ENCODE results near the gene MRPL40.

Gene MRPL40

DNA sequence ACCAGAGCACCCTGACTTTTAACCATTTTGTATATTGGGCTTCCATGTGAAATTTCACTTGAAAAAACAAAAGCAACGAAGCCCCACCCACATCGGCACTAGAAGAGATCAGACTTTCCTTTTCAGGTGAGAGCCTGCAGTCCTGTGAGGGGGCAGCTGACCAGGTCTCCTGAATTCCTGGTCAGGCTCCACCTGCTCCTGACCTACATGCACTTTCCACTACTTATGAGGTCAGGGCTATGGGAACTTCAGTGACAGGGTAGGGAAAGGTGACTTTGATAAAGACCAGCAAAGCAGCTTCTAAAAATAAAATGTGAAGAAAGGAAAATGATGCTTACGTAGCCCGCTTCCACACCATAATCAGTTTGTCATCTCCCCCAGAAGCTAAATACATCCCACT lies 25.5 kb upstream of the MRPL40 start:
- peaks cover 13% of the 10 kb centered on the region for H3K36me3 ChIP-seq (ENCODE audit: control insufficient read depth, insufficient read depth, low read length)
- no peaks in the 10 kb centered on the region for H3K9me3 ChIP-seq (ENCODE audit: control insufficient read depth, insufficient read depth, low read length)
- H3K27me3 ChIP-seq (ENCODE audit: control insufficient read depth, insufficient read depth, low read length) = no peaks in the 10 kb centered on the region
- no peak for DNase-seq (ENCODE audit: low read depth, low spot score)
- WGBS (ENCODE audit: insufficient coverage, insufficient read length) = no CpG with 5 or more reads among the region's 4 CpGs
- no peak overlapping the region for H3K27ac ChIP-seq (ENCODE audit: low read length)
- H3K4me1 ChIP-seq (ENCODE audit: control insufficient read depth, insufficient read depth, low read length) = no peaks in the 10 kb centered on the region
- H3K4me3 ChIP-seq (ENCODE audit: low read length) = no peak overlapping the region

DNA sequence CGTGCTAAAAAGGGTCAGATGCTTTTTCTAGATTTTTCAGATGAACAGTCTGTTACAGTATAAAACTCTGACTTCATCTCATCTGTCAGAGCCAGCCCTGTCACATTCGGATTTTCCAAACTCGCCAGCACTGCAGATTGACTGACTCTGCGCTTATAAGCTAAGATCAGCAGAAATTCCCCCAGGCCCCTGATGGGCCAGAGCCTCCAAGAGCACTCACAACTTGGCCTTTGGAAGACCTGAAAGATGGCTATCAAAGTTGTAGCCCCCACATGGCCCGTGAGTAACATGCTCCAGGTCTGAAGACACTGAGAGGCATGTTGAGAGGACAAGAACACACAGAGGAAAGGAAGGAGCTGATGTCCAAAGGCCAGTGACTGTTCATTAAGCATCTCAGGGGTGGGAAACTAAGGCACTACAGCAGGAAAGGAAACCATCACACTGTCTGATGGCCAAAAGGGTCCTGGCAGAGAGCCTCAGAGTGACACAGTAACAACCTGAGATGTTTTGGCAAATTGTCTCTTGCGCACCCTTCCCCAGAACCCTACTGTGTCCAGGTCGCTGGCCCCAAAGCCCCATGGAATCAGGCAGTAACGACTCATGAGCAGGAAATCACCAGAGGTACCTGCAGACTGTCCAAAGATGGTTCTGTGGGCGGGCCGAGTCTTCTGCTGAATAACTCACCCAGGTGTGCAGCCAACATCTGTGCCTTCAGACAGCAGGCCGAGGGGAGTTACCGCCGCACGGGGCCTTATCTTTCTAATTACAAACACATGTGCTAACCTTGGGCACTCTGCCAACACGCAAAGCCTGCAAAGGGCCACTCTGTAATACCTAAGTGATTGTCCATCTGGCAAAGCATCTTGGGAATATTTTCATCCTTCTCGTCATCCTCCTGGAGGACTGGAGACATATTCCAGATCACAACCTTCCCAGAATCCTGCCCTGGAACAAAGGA lies 24.4 kb upstream of the MRPL40 start:
- WGBS (ENCODE audit: insufficient coverage, insufficient read length) = no CpG with 5 or more reads among the region's 16 CpGs
- Histone ChIP-seq H3K4me3 (ENCODE audit: low read length) (no peak overlapping the region), H3K4me1 (ENCODE audit: control insufficient read depth, insufficient read depth, low read length) (no peaks in the 10 kb centered on the region), H3K27ac (ENCODE audit: low read length) (no peak overlapping the region), H3K36me3 (ENCODE audit: control insufficient read depth, insufficient read depth, low read length) (peaks cover 13% of the 10 kb centered on the region), H3K27me3 (ENCODE audit: control insufficient read depth, insufficient read depth, low read length) (no peaks in the 10 kb centered on the region), H3K9me3 (ENCODE audit: control insufficient read depth, insufficient read depth, low read length) (no peaks in the 10 kb centered on the region)
- no peak for DNase-seq (ENCODE audit: low read depth, low spot score)

DNA sequence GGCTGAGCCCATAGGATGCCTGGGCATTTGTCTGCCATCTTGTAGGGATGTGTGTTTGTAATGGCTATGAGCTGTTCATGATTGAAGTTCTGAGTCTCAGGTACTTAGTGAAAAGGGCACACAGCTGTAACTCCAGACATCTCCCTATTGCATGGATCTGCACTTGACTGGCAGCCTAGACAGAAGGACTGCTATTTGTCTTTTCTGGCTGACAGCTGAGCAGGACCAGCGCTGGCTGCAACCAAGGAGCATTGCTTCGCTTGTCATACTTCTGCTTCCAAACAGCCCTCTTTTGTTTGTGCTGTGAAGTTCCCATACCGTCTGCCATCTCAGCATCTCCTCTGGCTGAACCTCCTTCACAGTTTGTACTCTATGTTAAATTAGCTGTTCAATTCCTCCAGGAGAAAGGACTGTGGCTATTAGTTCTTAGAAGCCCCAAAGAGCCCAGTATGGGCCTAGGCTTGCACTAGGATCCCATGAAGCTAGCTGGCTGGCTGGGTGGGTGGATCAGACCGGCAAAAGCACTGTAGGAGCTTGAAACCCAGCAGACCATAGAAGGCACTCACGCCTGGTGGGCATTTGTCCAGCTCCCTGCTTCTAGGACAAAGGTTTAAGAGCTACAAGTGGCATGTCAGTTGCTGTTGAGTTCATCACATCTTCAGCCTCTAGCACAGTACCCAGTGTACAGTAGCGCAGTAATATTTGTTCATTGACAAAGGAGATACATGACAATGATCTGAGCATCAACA lies 21.2 kb upstream of the MRPL40 start:
- DNase-seq (ENCODE audit: low read depth, low spot score) = no peak
- Histone ChIP-seq H3K27ac (ENCODE audit: low read length) (no peak overlapping the region), H3K27me3 (ENCODE audit: control insufficient read depth, insufficient read depth, low read length) (no peaks in the 10 kb centered on the region), H3K4me3 (ENCODE audit: low read length) (no peak overlapping the region), H3K4me1 (ENCODE audit: control insufficient read depth, insufficient read depth, low read length) (no peaks in the 10 kb centered on the region), H3K36me3 (ENCODE audit: control insufficient read depth, insufficient read depth, low read length) (peaks cover 7% of the 10 kb centered on the region), H3K9me3 (ENCODE audit: control insufficient read depth, insufficient read depth, low read length) (no peaks in the 10 kb centered on the region)
- WGBS (ENCODE audit: insufficient coverage, insufficient read length) = no CpG with 5 or more reads among the region's 6 CpGs

DNA sequence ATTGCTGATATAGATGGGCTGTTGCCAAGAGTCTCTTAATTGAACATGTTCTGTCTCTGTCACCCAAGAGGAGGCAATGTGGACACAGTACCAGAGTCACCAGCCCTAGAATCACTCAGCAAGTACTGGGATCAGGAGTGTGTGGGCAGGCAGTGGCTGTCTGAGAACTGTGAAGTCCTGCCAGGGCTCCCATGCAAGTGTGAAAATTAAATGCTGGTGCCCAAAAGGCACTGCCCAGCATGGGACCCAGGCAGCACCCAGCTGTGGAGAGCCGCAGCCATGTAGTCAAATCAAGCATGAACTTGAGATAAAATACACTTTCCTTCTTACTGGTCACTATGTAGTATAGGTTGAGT lies 20.7 kb upstream of the MRPL40 start:
- DNase-seq (ENCODE audit: low read depth, low spot score) = no peak
- Histone ChIP-seq H3K27me3 (ENCODE audit: control insufficient read depth, insufficient read depth, low read length) (no peaks in the 10 kb centered on the region), H3K4me3 (ENCODE audit: low read length) (no peak overlapping the region), H3K9me3 (ENCODE audit: control insufficient read depth, insufficient read depth, low read length) (no peaks in the 10 kb centered on the region), H3K36me3 (ENCODE audit: control insufficient read depth, insufficient read depth, low read length) (peaks cover 7% of the 10 kb centered on the region), H3K27ac (ENCODE audit: low read length) (no peak overlapping the region), H3K4me1 (ENCODE audit: control insufficient read depth, insufficient read depth, low read length) (no peaks in the 10 kb centered on the region)
- no CpG with 5 or more reads among the region's 1 CpG for WGBS (ENCODE audit: insufficient coverage, insufficient read length)

DNA sequence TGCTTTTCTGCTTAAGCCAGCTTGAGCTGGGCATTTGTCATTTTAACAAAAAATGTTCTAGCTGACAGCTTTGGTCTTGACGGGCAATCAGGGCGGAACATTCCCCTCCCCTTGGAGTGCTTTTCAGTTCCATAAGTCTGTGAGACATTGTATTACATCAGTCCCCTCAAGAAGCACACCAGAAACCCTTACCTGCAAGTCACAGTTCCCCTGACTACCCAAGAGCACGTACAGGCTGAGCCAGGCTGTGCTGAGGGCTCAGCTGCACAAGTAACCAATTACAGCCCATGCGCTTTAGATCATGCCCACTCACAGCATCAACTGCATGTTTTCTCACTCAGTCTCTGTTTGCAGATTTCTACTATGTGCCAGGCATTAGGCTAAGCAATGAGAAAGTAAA lies 19.9 kb upstream of the MRPL40 start:
- no peaks in the 10 kb centered on the region for H3K4me1 ChIP-seq (ENCODE audit: control insufficient read depth, insufficient read depth, low read length)
- no peaks in the 10 kb centered on the region for H3K9me3 ChIP-seq (ENCODE audit: control insufficient read depth, insufficient read depth, low read length)
- H3K27me3 ChIP-seq (ENCODE audit: control insufficient read depth, insufficient read depth, low read length) = no peaks in the 10 kb centered on the region
- H3K27ac ChIP-seq (ENCODE audit: low read length) = no peak overlapping the region
- no peak overlapping the region for H3K4me3 ChIP-seq (ENCODE audit: low read length)
- DNase-seq (ENCODE audit: low read depth, low spot score) = no peak
- peaks cover 7% of the 10 kb centered on the region for H3K36me3 ChIP-seq (ENCODE audit: control insufficient read depth, insufficient read depth, low read length)
- whole genome bisulfite sequencing (ENCODE audit: insufficient coverage, insufficient read length) = no CpG with 5 or more reads among the region's 4 CpGs

DNA sequence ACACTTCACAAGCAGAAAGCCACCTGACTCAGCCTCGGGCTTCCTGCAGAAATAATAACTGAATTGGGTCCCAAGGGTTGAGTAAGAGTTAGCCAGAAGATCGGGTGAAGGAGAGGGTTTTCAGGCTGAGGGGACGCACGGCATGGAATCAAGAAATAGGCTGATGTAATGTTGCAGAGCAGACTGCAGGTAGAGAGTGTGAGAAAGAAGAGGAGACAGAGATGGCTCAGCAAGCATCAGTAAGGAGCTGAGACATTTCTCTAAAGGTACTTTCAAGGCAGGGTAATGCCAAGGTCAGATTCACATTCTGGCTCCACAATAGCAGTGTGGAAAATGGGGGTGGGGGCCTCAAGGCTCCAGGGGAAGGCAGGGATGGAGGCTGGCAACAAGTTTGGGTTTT lies 19.4 kb upstream of the MRPL40 start:
- DNase-seq (ENCODE audit: low read depth, low spot score) = no peak
- Histone ChIP-seq H3K4me1 (ENCODE audit: control insufficient read depth, insufficient read depth, low read length) (no peaks in the 10 kb centered on the region), H3K36me3 (ENCODE audit: control insufficient read depth, insufficient read depth, low read length) (peaks cover 4% of the 10 kb centered on the region), H3K4me3 (ENCODE audit: low read length) (no peak overlapping the region), H3K27me3 (ENCODE audit: control insufficient read depth, insufficient read depth, low read length) (no peaks in the 10 kb centered on the region), H3K27ac (ENCODE audit: low read length) (no peak overlapping the region), H3K9me3 (ENCODE audit: control insufficient read depth, insufficient read depth, low read length) (no peaks in the 10 kb centered on the region)
- WGBS (ENCODE audit: insufficient coverage, insufficient read length) = no CpG with 5 or more reads among the region's 4 CpGs

DNA sequence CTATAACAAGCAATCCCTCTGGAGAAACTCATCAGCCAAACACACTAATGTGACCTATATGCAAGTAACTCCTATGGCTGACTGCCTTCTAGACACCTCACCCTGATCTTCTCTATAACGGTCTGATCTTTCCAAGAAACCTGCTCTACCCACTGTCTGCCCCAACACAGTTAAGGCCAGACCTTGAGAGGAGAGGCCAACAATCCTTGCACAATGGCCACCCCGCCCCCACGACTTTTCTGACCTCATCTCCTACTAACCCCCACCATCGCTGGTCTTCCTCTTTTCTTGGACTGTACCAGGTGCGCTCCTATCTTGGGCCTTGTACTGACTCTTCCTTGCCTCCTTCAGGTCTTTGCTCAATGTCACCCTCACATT lies 13.3 kb upstream of the MRPL40 start:
- no peaks in the 10 kb centered on the region for H3K27me3 ChIP-seq (ENCODE audit: control insufficient read depth, insufficient read depth, low read length)
- DNase-seq (ENCODE audit: low read depth, low spot score) = no peak
- no peaks in the 10 kb centered on the region for H3K36me3 ChIP-seq (ENCODE audit: control insufficient read depth, insufficient read depth, low read length)
- peaks cover 5% of the 10 kb centered on the region for H3K4me1 ChIP-seq (ENCODE audit: control insufficient read depth, insufficient read depth, low read length)
- no peak overlapping the region for H3K27ac ChIP-seq (ENCODE audit: low read length)
- WGBS (ENCODE audit: insufficient coverage, insufficient read length) = no CpG with 5 or more reads among the region's 5 CpGs
- no peaks in the 10 kb centered on the region for H3K9me3 ChIP-seq (ENCODE audit: control insufficient read depth, insufficient read depth, low read length)
- H3K4me3 ChIP-seq (ENCODE audit: low read length) = no peak overlapping the region

DNA sequence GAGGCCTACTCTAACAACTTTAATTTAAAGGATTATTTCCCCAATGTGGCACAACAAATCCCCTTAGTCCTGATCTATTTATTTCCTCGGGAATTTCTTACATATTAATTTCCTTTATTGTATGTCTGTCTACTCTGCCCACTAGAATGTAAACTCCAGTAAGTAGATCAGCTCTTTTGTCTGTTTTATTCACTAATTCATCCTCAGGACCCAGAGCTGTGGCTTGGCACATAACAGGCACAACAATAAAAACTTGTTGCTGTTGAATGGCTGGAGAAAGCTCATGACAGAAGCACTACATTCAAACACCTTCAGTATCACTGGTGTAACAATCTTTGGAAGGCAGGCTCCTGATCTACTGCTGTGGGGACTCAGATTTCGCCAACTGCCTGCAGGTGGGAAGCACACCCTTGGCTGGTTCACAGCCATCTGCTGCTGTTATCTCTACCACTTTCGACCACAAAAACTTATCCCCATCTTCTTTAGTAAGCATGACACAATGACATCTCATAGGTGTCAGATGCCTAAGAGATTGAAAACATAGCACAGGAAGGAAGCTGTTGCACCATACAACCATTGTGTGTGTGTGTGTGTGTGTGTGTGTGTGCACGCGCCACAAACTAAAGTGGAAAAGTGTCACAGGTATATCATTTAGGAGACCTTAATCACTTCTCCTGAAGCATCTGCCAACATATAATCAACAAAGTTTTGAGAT lies 12.7 kb upstream of the MRPL40 start:
- peaks cover 5% of the 10 kb centered on the region for H3K4me1 ChIP-seq (ENCODE audit: control insufficient read depth, insufficient read depth, low read length)
- H3K27ac ChIP-seq (ENCODE audit: low read length) = no peak overlapping the region
- H3K27me3 ChIP-seq (ENCODE audit: control insufficient read depth, insufficient read depth, low read length) = no peaks in the 10 kb centered on the region
- H3K36me3 ChIP-seq (ENCODE audit: control insufficient read depth, insufficient read depth, low read length) = no peaks in the 10 kb centered on the region
- DNase-seq (ENCODE audit: low read depth, low spot score) = no peak
- WGBS (ENCODE audit: insufficient coverage, insufficient read length) = no CpG with 5 or more reads among the region's 5 CpGs
- H3K4me3 ChIP-seq (ENCODE audit: low read length) = no peak overlapping the region
- H3K9me3 ChIP-seq (ENCODE audit: control insufficient read depth, insufficient read depth, low read length) = no peaks in the 10 kb centered on the region

DNA sequence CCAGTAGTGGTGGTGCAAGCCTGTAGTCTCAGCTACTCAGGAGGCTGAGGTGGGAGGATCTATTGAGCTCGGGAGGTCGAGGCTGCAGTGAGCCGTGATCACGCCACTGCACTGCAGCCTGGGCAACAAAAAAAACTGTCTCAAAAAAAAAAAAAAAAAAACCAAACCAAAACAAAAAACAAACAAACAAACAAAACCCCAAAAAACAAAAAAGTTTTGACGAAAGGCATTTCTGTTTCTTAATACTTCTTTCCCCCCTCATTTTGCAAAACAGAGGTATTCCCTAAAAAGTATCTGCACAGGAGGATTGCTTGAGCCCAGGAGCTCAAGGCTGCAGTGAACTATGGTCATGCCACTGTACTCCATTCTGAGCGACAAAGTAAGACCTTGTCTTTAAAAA lies 12.0 kb upstream of the MRPL40 start:
- H3K4me3 ChIP-seq (ENCODE audit: low read length) = no peak overlapping the region
- H3K36me3 ChIP-seq (ENCODE audit: control insufficient read depth, insufficient read depth, low read length) = no peaks in the 10 kb centered on the region
- H3K27ac ChIP-seq (ENCODE audit: low read length) = no peak overlapping the region

DNA sequence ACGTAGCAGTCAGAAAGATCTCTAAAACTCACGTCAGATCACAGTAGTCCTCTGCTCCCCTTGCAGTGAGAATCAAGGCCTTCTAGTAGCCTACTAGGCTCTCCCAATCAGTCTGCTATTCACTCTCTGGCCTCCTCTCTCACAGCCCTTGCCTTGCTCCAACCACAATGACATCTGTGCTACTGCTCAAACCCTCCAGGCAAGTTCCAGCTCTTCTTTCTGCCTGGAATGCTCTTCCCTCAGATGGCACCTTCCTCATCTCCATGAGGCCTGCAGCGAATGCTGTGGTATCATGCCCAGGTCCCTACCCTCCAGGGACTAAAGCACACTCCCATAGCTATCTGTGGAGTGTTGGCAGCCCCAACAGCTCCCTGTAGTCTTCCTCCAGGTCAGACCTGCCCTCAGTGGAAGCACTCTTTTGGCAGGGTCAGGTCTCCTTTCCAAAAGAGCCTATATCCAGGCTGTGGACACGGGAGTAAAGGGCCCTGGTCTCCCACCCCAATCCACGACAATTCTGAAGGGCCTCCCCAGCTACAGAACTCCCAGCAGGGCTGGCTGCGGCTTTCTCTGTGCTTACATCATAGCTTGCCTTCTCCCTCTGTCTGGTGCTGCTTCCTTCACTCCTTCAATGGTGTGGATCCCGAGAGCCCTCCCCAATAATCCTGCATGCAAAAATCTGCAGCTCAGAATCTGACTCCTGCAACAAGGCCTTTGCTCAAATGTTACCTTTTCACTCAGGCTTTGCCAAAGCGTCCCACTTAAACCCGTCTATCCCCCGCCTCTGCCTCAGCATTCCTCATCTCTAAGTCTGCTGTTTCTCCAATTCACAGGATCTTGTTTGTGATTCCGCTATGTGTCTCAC lies 9.7 kb upstream of the MRPL40 start:
- H3K9me3 ChIP-seq (ENCODE audit: control insufficient read depth, insufficient read depth, low read length) = no peaks in the 10 kb centered on the region
- no CpG with 5 or more reads among the region's 11 CpGs for WGBS (ENCODE audit: insufficient coverage, insufficient read length)
- no peak for DNase-seq (ENCODE audit: low read depth, low spot score)
- H3K4me3 ChIP-seq (ENCODE audit: low read length) = no peak overlapping the region
- H3K36me3 ChIP-seq (ENCODE audit: control insufficient read depth, insufficient read depth, low read length) = no peaks in the 10 kb centered on the region
- H3K27ac ChIP-seq (ENCODE audit: low read length) = no peak overlapping the region
- no peaks in the 10 kb centered on the region for H3K27me3 ChIP-seq (ENCODE audit: control insufficient read depth, insufficient read depth, low read length)
- H3K4me1 ChIP-seq (ENCODE audit: control insufficient read depth, insufficient read depth, low read length) = peaks cover 5% of the 10 kb centered on the region

More for the DNA sequence above, 12.0 kb upstream of the MRPL40 start:
- H3K27me3 ChIP-seq (ENCODE audit: control insufficient read depth, insufficient read depth, low read length) = no peaks in the 10 kb centered on the region
- peaks cover 5% of the 10 kb centered on the region for H3K4me1 ChIP-seq (ENCODE audit: control insufficient read depth, insufficient read depth, low read length)
- H3K9me3 ChIP-seq (ENCODE audit: control insufficient read depth, insufficient read depth, low read length) = no peaks in the 10 kb centered on the region
- no peak for DNase-seq (ENCODE audit: low read depth, low spot score)
- WGBS (ENCODE audit: insufficient coverage, insufficient read length) = 100% methylated on average over 1 of the region's 6 CpGs
